NCI-H82 (cell line): Measurements from ENCODE around the gene SLC28A1.

Experiments used
- DNase-seq: peaks from one replicate; lab custom pipeline; 2025; lab: John Stamatoyannopoulos, UW

Gene SLC28A1

GRCh38 chr15:84940399-84940798 lies 55.9 kb downstream of the SLC28A1 start:
- DNase-seq, result no peak

- DNase-seq, result peak; percentile 15
Observed at GRCh38 chr15:84942456-84942855, 58.0 kb downstream of the SLC28A1 start.

- no peak for DNase-seq
Observed at GRCh38 chr15:84944311-84944710, 59.8 kb downstream of the SLC28A1 start.

- no peak for DNase-seq
Observed at GRCh38 chr15:84944861-84945260, 60.4 kb downstream of the SLC28A1 start.

- no peak for DNase-seq
Observed at GRCh38 chr15:84946772-84947489, 62.5 kb downstream of the SLC28A1 start.

GRCh38 chr15:84947947-84948830 lies 63.7 kb downstream of the SLC28A1 start:
- DNase-seq, result no peak

GRCh38 chr15:84949043-84949442 lies 64.6 kb downstream of the SLC28A1 start:
- no peak for DNase-seq

GRCh38 chr15:84949845-84950569 lies 65.5 kb downstream of the SLC28A1 start:
- DNase-seq, result no peak

- no peak for DNase-seq
Observed at GRCh38 chr15:84950570-84951111, 66.2 kb downstream of the SLC28A1 start.

GRCh38 chr15:84951736-84952135 lies 67.3 kb downstream of the SLC28A1 start:
- DNase-seq, result no peak

- DNase-seq, result no peak
Observed at GRCh38 chr15:84953136-84953535, 68.7 kb downstream of the SLC28A1 start.

- DNase-seq, result no peak
Observed at GRCh38 chr15:84953726-84954125, 69.3 kb downstream of the SLC28A1 start.

GRCh38 chr15:84955089-84955848 lies 70.8 kb downstream of the SLC28A1 start:
- DNase-seq, result peak; percentile 80

GRCh38 chr15:84956199-84956598 lies 71.7 kb downstream of the SLC28A1 start:
- no peak for DNase-seq

GRCh38 chr15:84960391-84961113 lies 76.1 kb downstream of the SLC28A1 start:
- no peak for DNase-seq

GRCh38 chr15:84961114-84961452 lies 76.6 kb downstream of the SLC28A1 start:
- no peak for DNase-seq

- no peak for DNase-seq
Observed at GRCh38 chr15:84961707-84962106, 77.2 kb downstream of the SLC28A1 start.

GRCh38 chr15:84962955-84963354 lies 78.5 kb downstream of the SLC28A1 start:
- DNase-seq, result no peak

- no peak for DNase-seq
Observed at GRCh38 chr15:84967380-84967779, 82.9 kb downstream of the SLC28A1 start.

GRCh38 chr15:84968301-84968700 lies 83.8 kb downstream of the SLC28A1 start:
- no peak for DNase-seq

GRCh38 chr15:84969257-84969656 lies 84.8 kb downstream of the SLC28A1 start:
- DNase-seq, result no peak
